Fibroblast of skin of abdomen (primary cell): ENCODE results near the gene OCIAD2.
"Not testable (repeated sequence)": the region's sequence is repeated elsewhere in the genome, so short reads cannot be mapped to it uniquely, and the experiment has no call there.

ENCODE experiments used
- DNase-seq: peaks from one replicate; pipeline ENCODE4 v3.0.0-alpha.2; 2013

OCIAD2 gene

DNA sequence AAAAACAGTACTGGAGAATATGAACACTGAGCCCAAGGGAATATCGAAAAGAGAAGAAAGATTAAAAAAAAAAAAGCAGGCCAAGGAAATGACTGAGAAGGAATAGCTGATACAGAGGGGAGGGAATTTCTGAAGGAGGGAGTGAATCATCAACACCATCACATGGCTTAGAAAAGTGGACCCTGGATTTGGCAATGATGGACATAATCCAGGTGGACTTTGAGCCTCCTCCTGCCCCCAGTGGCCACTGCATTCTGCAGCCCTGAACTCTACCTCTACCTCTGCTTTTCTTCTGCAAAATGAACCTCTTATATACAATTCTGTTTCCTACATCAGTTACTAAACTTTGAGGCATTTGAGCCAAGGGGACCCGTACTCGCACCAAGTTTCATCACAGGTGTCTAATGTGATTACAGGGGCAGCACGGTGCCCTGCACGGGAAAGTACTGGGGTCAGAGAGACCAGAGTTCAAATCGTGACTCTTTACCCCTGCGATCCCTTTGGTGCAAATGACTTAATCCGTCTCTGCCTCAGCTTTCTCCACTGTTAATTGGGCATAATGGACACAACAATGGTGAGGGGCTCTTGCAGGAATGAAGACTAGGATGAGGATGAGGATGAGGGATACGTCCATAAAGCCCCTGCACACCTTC, 1.1 kb downstream of the OCIAD2 start:
- DNase-seq = peak; percentile 31

- DNase-seq = peak; percentile 45
Observed at GRCh38 chr4:48904541-48905142, 1.9 kb downstream of the OCIAD2 start.

DNA sequence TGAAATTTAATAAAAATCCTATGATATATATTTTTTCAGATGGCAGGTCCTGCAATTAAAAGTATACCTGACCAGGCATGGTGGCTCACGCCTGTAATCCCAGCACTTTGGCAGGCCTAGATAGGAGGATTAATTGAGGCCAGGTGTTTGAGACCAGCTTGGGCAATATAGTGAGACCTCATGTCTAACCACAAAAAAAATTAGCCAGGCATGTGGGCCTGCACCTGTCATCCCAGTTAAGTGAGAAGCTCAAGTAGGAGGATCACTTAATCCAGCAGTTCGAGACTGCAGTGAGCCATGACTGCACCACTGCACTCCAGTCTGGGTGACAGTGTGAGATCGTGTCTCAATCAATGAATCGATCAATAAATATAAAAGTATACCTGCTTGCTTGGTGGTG, 2.5 kb downstream of the OCIAD2 start:
- no peak for DNase-seq

GRCh38 chr4:48902266-48902665, 4.3 kb downstream of the OCIAD2 start:
- DNase-seq = no peak

DNA sequence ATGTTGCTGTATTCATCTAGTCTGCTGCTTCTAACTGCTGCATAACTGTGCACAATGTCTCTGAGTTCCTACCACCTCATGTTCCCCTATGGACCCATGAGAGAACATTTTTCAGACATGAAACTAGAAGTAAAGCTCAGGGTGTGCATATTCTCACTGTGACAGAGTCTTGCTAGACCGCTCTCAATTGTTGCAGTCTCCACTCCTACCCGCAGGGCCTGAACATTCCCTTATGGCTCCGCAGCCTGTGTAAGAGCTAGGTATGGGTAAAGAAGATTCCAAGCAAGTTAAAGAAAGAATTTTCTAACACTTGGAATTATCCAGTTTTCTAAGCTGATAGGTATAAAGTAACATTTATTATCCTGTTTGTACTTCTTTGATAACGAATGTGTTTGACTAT, 5.4 kb downstream of the OCIAD2 start:
- DNase-seq = no peak

GRCh38 chr4:48899950-48900349, 6.6 kb downstream of the OCIAD2 start:
- DNase-seq = peak; percentile 33

GRCh38 chr4:48899432-48899749, 7.2 kb downstream of the OCIAD2 start:
- DNase-seq = no peak

DNA sequence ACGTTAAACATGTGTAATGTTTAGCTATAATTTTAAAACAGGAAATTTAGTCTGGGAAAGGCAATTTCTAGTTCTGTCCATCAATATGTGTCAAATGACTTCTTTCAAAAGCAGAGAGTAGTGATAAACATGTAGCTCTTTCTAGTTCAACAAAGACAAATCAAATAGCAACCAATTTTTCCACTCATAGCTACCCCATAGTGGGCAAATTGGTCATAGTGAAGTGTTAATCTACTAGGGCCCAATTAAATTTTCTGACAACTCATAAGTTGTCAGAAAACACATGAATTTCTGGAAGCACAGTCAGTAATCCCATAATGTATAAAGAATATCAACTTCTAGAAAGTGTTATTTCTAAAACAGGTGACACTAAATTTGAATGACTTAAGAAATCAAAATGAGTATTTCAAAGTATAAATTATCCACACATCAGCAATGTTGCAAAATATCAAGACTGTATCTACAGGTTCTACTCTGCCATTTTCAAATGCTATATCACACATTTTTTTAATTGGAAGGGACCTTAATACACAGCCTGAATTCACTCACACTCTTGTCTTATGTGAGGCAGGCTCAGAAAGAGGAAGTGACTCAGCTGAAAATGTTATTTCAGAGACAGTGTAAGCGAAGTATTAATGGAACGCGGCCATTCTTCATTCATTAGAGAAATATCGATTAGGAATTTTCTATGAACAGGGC, 7.7 kb downstream of the OCIAD2 start:
- DNase-seq = no peak

DNA sequence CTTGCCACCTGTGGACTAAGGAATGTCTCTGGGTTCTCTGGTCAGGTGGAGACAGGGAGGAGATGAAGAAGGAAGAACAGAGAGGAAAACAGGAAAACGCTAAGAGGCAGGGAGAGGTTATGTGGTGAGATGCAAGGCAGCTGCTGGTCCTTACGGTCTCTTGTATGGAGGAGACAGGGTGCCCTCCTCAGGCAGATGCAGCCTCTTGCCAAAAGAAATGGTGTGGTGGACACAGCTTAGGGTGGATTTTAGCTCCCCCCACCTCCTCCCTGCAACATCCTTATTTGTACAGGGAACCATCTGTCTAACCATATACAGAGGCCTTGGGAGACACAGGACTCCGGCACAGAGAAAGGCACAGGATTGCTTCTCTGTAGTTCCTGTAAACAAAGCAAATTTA, 9.7 kb downstream of the OCIAD2 start:
- no peak for DNase-seq

DNA sequence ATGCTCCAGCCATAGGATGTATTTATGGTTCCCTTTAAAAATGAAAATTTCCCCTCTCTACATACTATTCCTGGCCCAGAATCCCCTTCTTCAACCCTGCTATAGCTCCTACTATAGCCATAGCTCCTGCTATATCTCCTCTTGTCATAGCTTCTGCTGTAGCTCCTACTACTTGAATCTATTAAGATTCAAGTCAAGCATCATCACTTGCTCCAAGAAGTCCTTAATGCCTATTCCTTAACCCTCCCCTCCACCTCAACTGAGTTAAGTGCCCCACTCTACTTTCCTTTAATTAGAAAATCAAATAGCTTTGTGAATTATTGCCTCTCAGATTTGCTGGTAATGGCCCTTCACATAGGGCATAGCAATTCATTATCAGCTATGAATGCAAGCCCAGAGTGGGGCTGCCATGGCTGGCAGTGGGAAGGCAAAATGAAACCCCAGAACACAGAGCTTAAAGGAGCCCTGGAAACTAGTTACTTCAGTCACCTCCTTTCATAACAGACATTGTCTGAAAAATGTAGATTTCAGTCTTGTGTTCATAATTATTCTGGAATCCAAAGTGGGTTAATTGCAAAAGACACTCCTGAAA, 15.4 kb downstream of the OCIAD2 start:
- DNase-seq = no peak

DNA sequence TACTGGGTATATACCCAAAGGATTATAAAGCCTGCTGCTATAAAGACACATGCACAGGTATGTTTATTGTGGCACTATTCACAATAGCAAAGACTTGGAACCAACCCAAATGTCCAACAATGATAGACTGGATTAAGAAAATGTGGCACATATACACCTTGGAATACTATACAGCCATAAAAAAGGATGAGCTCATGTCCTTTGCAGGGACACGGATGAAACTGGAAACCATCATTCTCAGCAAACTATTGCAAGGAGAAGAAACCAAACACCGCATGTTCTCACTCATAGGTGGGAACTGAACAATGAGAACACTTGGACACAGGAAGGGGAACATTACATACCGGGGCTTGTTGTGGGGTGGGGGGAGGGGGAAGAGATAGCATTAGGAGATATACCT, 16.8 kb downstream of the OCIAD2 start:
- DNase-seq = not testable (repeated sequence)

DNA sequence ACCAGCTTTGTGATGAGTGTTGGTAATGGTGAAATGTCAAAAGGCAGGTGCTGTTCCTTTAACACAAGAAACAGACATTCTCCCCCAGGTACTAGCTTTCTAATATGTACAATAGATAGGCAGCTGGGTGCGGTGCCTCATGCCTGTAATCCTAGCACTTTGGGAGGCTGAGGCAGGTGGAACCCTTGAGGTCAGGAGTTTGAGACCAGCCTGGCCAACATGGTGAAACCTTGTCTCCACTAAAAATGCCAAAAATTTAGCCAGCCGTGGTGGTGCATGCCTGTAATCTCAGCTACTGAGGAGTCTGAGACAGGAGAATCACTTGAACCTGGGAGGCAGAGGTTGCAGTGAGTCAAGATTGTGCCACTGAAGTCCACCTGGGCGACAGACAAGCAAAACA, 24.9 kb downstream of the OCIAD2 start:
- DNase-seq = not testable (repeated sequence)

DNA sequence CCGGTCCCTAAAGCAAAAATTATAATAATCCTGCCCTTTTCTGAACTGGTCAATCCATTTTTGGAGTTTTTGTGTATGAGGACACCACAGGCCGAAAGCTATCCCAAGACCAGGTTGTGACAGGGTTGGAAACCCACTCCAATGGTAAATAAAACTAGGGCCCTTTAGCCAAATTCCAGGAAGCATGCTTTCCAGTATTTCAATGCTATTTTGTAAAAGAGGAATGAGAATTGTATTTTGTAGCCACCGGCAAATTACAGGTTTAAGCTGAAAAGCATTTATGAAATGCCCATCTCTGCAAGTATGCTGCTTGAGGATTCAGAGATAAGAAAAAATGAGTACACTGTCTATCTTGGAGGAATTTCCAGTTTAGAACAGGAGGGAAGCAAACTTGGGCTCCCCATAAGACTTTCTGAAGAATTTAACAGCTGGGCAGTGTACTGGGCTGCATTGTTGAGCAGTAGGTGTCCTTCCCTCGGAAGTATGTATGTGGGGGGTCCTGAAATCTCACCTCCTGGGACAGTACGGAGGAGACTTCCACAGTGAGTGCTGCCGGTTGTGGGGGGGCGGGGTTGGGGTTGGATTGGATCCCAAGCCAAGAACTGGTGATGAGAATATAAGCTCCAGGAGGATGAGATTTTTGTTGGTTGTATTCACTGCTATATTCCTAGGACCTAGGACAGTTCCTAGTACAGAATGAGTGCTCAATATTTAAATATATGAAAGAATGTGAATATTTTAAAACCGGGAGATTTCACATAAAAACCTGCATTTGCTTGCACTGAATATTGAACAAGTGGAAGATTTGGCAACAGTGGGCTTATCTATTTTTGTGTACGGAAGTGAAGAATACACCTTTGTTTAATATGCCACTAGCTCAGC, 26.8 kb downstream of the OCIAD2 start:
- DNase-seq = no peak

GRCh38 chr4:48877827-48878535, 28.6 kb downstream of the OCIAD2 start:
- DNase-seq = no peak

GRCh38 chr4:48864696-48865095, 41.9 kb downstream of the OCIAD2 start:
- DNase-seq = not testable (repeated sequence)

- no peak for DNase-seq
Observed at GRCh38 chr4:48863728-48864127, 42.8 kb downstream of the OCIAD2 start.

GRCh38 chr4:48862661-48863060, 43.9 kb downstream of the OCIAD2 start:
- peak; percentile 16 for DNase-seq

DNA sequence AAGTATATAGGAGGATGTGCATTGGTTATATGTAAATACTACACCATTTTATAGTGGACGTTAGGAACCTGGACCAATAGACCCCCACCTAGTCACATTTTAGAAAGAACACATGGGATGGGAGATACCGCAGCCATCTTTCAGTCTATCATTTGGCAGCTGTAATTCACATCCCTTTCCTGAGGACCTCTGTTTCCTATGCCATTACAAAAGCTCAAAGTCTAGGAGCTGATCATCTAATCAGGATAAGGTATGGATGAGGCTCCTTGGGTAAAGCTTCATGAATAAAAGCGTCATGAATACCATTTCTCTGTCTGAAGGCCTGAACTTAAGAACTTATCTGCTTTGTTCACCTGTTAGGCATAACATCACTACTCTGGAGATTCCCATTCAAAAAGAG, 44.5 kb downstream of the OCIAD2 start:
- no peak for DNase-seq

DNA sequence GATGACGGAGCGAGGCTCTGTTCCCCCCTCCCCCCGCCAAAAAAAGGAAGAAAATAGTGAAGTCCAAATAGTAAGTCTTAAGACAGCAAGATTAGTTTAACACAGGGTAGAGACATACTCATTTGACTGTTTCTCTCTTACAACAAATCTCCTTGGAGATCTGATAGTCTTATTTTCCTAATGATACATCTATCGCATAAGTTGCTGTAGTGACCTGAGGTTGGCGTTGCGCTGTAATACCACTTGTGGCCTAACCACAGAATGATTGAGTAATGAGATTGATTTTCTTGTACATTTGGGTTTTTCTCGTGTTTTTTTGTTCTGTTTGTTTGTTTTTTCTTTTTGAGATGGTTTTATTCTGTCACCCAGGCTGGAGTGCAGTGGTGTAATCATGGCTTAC, 48.4 kb downstream of the OCIAD2 start:
- DNase-seq = no peak

DNA sequence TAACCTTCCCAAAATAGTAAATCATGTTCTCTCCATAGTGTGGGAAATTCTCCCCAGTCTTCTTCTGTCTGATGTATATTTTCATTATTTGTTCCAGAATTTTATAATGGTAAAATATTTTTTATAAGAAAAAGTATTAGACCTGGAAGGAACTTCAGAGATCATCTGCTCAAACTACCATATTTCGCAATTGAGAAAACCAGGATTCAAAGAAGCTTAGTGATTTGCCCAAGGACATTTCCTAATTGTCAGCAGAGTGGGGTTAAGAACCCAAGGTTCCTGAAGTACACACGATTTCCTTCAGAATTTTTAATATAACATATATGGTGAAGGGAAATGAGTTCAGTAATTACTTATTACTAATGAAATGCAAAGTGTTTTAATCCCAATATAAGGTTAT, 51.6 kb downstream of the OCIAD2 start:
- DNase-seq = no peak

GRCh38 chr4:48854395-48854683, 52.2 kb downstream of the OCIAD2 start:
- no peak for DNase-seq

DNA sequence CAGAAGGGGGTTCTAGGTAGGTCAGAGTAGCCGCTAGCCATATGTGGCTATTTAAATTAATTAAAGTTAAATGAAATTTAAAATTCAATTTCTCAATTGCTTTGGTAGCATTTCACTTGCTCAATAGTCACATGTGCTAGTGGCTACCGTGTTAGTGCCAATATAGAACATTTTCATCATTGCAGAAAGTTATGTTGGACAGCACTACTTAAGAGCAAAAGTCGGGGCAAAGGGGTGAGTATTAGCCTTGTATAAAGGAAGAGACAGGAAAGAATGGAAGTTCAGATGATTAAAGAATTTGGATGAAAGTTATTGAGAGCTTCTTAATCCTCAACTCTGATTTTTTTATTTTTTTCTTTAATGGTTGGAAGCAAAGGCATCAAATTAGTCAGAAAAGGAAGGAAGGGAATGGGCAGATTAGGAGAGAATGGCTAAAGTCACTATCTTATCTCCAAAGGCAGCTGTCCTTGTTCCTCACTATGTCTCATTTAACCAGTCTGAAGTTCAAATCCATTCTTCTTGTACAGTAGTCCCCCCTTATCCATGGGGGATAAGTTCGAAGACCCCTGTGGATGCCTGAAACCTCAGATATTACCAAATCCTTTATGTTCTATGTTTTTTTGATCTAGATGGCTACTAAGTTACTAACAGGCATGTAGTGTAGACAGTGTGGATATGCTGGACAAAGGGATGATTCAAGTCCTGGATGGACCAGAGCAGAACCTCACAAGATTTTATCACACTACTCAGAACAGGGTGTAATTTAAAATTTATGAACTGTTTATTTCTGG, 52.8 kb downstream of the OCIAD2 start:
- no peak for DNase-seq
